ENCODE data around the gene KIAA1210. TPM values are rescaled to one million over a fixed set of nuclear protein-coding genes. Genes with fewer than 3 reads are reported as not detected.

KIAA1210 gene
- not detected for total RNA-seq (2021; ENCODE audit: unreplicated experiment)
- polyA plus RNA-seq (2012; ENCODE audit: insufficient read length): not detected
- Bru-seq, nascent RNA: not detected
- percentile 1 among the genes with signal in this experiment for BruChase-seq, experiment 1, labeled RNA remaining after a 2-hour chase
- BruChase-seq, experiment 2, labeled RNA remaining after a 6-hour chase: percentile 1 among the genes with signal in this experiment
- long read RNA-seq: 0 reads

DNA sequence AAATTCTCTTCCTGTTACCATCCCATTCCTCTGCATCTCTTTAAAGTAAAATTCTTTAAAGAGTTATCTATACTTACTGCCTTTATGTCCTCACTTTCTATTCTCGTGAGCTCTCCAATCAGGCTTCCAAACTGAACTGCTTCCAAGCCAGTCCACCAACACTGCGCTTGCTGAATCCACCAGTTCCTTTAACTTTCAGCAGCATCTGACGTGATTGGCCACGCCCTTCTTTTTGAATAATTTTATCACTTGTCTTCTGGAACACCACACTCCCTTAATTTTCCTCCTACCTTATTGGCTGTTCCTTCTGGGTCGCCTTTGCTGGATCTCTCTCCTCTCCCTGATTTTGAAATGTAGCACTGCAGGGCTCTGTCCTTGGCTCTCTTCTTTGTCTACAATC lies at the start of gene KIAA1210:
Gene KIAA1210, minus strand, starts transcription at position 163 of the 400 bp plus-strand sequence. CDS start 4,170 bp downstream, outside the sequence.
- CTCF ChIA-PET: no interaction called here
- intact Hi-C loops (cut with micrococcal nuclease; ENCODE audit: unreplicated experiment): no loop called here
- TF ChIP-seq TCF7L2 (IDR thresholded peaks at IDR 0.05; ENCODE audit: low read depth, low read length): no peak
- no peak for TF ChIP-seq POLR2AphosphoS5 (IDR thresholded peaks at IDR 0.05; ENCODE audit: low read depth, low read length)
- TF ChIP-seq, protein P1, sequence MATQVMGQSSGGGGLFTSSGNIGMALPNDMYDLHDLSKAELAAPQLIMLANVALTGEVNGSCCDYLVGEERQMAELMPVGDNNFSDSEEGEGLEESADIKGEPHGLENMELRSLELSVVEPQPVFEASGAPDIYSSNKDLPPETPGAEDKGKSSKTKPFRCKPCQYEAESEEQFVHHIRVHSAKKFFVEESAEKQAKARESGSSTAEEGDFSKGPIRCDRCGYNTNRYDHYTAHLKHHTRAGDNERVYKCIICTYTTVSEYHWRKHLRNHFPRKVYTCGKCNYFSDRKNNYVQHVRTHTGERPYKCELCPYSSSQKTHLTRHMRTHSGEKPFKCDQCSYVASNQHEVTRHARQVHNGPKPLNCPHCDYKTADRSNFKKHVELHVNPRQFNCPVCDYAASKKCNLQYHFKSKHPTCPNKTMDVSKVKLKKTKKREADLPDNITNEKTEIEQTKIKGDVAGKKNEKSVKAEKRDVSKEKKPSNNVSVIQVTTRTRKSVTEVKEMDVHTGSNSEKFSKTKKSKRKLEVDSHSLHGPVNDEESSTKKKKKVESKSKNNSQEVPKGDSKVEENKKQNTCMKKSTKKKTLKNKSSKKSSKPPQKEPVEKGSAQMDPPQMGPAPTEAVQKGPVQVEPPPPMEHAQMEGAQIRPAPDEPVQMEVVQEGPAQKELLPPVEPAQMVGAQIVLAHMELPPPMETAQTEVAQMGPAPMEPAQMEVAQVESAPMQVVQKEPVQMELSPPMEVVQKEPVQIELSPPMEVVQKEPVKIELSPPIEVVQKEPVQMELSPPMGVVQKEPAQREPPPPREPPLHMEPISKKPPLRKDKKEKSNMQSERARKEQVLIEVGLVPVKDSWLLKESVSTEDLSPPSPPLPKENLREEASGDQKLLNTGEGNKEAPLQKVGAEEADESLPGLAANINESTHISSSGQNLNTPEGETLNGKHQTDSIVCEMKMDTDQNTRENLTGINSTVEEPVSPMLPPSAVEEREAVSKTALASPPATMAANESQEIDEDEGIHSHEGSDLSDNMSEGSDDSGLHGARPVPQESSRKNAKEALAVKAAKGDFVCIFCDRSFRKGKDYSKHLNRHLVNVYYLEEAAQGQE (IDR thresholded peaks at IDR 0.05; ENCODE audit: insufficient read depth in 1 of 2, low read depth in 2 of 2, low read length in 1 of 2): no peak
- TF ChIP-seq, protein P2, sequence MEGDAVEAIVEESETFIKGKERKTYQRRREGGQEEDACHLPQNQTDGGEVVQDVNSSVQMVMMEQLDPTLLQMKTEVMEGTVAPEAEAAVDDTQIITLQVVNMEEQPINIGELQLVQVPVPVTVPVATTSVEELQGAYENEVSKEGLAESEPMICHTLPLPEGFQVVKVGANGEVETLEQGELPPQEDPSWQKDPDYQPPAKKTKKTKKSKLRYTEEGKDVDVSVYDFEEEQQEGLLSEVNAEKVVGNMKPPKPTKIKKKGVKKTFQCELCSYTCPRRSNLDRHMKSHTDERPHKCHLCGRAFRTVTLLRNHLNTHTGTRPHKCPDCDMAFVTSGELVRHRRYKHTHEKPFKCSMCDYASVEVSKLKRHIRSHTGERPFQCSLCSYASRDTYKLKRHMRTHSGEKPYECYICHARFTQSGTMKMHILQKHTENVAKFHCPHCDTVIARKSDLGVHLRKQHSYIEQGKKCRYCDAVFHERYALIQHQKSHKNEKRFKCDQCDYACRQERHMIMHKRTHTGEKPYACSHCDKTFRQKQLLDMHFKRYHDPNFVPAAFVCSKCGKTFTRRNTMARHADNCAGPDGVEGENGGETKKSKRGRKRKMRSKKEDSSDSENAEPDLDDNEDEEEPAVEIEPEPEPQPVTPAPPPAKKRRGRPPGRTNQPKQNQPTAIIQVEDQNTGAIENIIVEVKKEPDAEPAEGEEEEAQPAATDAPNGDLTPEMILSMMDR (IDR thresholded peaks at IDR 0.05): no peak
- no peak for TF ChIP-seq SIN3A (IDR thresholded peaks at IDR 0.05; ENCODE audit: borderline replicate concordance, insufficient read depth, low read depth, low read length)

DNA sequence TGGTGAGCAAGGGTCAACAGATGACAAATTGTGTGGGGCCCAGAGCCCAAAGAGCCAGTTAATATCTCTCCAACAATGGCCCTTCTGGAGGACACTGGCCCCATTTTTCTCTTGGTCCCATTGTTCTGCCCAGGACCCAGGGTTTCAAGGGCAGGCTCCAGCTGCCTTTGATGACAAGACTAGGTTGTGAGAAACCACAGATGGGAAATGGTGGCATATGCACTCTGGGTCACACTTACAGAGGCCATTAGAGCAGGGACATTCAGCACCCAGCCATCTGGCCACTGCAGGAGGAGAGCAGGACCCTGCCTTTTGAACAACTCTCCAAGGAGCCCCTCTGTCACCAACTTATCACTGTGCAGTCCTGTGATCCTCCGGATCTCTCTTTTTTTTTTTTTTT lies 49.7 kb upstream of the KIAA1210 start:
- TF ChIP-seq, protein P1 (IDR thresholded peaks at IDR 0.05; ENCODE audit: insufficient read depth in 1 of 2, low read depth in 2 of 2, low read length in 1 of 2): no peak
- TF ChIP-seq POLR2AphosphoS5 (IDR thresholded peaks at IDR 0.05; ENCODE audit: low read depth, low read length) (no peak), TCF7L2 (IDR thresholded peaks at IDR 0.05; ENCODE audit: low read depth, low read length) (no peak), SIN3A (IDR thresholded peaks at IDR 0.05; ENCODE audit: borderline replicate concordance, insufficient read depth, low read depth, low read length) (no peak)
- TF ChIP-seq, protein P2 (IDR thresholded peaks at IDR 0.05): no peak
- no peak overlapping the region for H3K4me3 ChIP-seq (ENCODE audit: low read depth in 2 of 2, low read length in 2 of 2)
- no peaks in the 10 kb centered on the region for H3K4me1 ChIP-seq (ENCODE audit: control insufficient read depth, insufficient read depth, low read length)
- ATAC-seq (no peak), DNase-seq (ENCODE audit: low read depth, low spot score) (no peak)
- BruUV-seq (replicated peaks): no TSS peak
- no peaks in the 10 kb centered on the region for H3K9me3 ChIP-seq (ENCODE audit: control insufficient read depth, insufficient read depth, low read depth, low read length)
- in situ Hi-C loops (cut with HindIII; ENCODE audit: low pct_unique_long_range_greater_than_20kb, low sequenced_read_pairs) (no loop called here), intact Hi-C loops (cut with micrococcal nuclease; ENCODE audit: unreplicated experiment) (no loop called here)
- no peaks in the 10 kb centered on the region for H3K36me3 ChIP-seq (ENCODE audit: control insufficient read depth, insufficient read depth, low read length)
- no peak overlapping the region for H3K27ac ChIP-seq (ENCODE audit: low read length)
- no peaks in the 10 kb centered on the region for H3K27me3 ChIP-seq (ENCODE audit: control insufficient read depth, insufficient read depth, low read length)
- ChIA-PET CTCF (no interaction called here), POLR2A (no interaction called here)

More for the DNA sequence above, at the start of gene KIAA1210:
- BruUV-seq (replicated peaks): no TSS peak
- DNase-seq (ENCODE audit: low read depth, low spot score) (no peak), ATAC-seq (no peak)
- Histone ChIP-seq H3K27ac (ENCODE audit: low read length) (no peak within 1 kb of the TSS), H3K27me3 (ENCODE audit: control insufficient read depth, insufficient read depth, low read length) (peaks cover 6% of the 10 kb centered on the region), H3K4me3 (ENCODE audit: low read depth in 2 of 2, low read length in 2 of 2) (no peak within 1 kb of the TSS), H3K4me1 (ENCODE audit: control insufficient read depth, insufficient read depth, low read length) (no peaks in the 10 kb centered on the region), H3K9me3 (ENCODE audit: control insufficient read depth, insufficient read depth, low read depth, low read length) (no peaks in the 10 kb centered on the region), H3K36me3 (ENCODE audit: control insufficient read depth, insufficient read depth, low read length) (no peaks in the 10 kb centered on the region)
- in situ Hi-C loops (cut with HindIII; ENCODE audit: low pct_unique_long_range_greater_than_20kb, low sequenced_read_pairs): no loop called here
- POLR2A ChIA-PET: no interaction called here

Data from Panc1 (cell line).